UCSD-AML1 (cell line): ENCODE results near the gene FAM163B.
A peak's percentile ranks its signal among the peaks of the same experiment; 100 is the strongest.
"Not testable (repeated sequence)": the region's sequence is repeated elsewhere in the genome, so short reads cannot be mapped to it uniquely, and the experiment has no call there.

ENCODE experiments used
- DNase-seq: peaks from one replicate; lab custom pipeline; 2025; ENCODE audit not compliant: unreplicated experiment; lab: John Stamatoyannopoulos, UW

The FAM163B gene

GRCh38 chr9:133569891-133570690, 39.1 kb downstream of the FAM163B start:
- DNase-seq: no peak

GRCh38 chr9:133569121-133569785, 39.9 kb downstream of the FAM163B start:
- no peak for DNase-seq

GRCh38 chr9:133568186-133568585, 41.0 kb downstream of the FAM163B start:
- no peak for DNase-seq

GRCh38 chr9:133566817-133567216, 42.4 kb downstream of the FAM163B start:
- no peak for DNase-seq

GRCh38 chr9:133566382-133566781, 42.8 kb downstream of the FAM163B start:
- DNase-seq: no peak

GRCh38 chr9:133564451-133565116, 44.6 kb downstream of the FAM163B start:
- DNase-seq: no peak

- DNase-seq: not testable (repeated sequence)
Observed at GRCh38 chr9:133563814-133564213, 45.4 kb downstream of the FAM163B start.

GRCh38 chr9:133563291-133563796, 45.8 kb downstream of the FAM163B start:
- no peak for DNase-seq

GRCh38 chr9:133562611-133563290, 46.4 kb downstream of the FAM163B start:
- no peak for DNase-seq

GRCh38 chr9:133561976-133562554, 47.1 kb downstream of the FAM163B start:
- DNase-seq: no peak

- DNase-seq: no peak
Observed at GRCh38 chr9:133560944-133561343, 48.2 kb downstream of the FAM163B start.

- DNase-seq: no peak
Observed at GRCh38 chr9:133560311-133560710, 48.9 kb downstream of the FAM163B start.

GRCh38 chr9:133558191-133559126, 50.7 kb downstream of the FAM163B start:
- DNase-seq: peak; percentile 85

- no peak for DNase-seq
Observed at GRCh38 chr9:133557581-133557980, 51.6 kb downstream of the FAM163B start.

- no peak for DNase-seq
Observed at GRCh38 chr9:133556354-133556753, 52.8 kb downstream of the FAM163B start.

GRCh38 chr9:133554729-133555128, 54.5 kb downstream of the FAM163B start:
- no peak for DNase-seq

GRCh38 chr9:133553973-133554713, 55.0 kb downstream of the FAM163B start:
- no peak for DNase-seq

- no peak for DNase-seq
Observed at GRCh38 chr9:133553123-133553522, 56.1 kb downstream of the FAM163B start.

- DNase-seq: no peak
Observed at GRCh38 chr9:133552236-133552635, 57.0 kb downstream of the FAM163B start.
